ENCODE data around the gene MXRA8.
"Not testable (repeated sequence)": the region's sequence is repeated elsewhere in the genome, so short reads cannot be mapped to it uniquely, and the experiment has no call there.

MXRA8 gene

DNA sequence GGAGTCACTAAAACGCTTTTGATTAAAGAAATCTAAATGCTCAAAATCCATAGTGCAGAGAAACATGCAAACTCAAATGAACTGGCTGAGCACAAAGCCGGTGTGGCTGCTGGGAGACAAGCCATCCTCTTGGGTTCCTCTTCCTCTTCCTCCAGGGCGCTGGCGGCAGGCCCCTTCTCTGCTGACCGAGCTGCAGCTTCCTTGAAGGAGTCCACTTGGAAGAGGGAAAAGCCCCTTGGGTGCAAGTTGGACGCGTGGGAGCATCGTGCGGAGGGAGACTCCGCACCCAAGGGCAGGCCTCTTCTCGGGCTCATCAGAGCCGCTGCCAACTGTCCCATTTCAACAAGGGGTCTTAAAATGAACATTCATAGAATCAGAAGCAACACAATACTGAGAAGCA lies 32.9 kb upstream of the MXRA8 start:
- no peak for DNase-seq

DNA sequence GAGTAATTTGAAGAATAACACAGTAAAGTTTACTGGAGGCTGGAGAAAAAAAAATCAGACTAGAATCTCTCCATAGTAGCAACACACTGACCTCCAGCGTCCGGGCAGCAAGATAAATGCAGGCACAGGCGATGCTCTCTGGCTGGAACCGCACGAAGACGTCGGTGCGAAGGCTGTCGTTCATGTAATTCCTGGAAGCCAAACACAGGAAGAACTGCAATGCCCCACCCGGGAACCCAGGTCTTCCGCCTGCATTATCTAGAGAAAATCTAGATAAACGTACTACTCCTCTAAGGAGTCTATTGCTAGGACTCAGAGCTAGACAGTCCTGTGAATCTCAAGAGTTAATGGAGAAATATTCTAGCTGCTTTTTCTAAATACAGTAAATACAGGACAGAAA lies 32.3 kb upstream of the MXRA8 start:
- no peak for DNase-seq

DNA sequence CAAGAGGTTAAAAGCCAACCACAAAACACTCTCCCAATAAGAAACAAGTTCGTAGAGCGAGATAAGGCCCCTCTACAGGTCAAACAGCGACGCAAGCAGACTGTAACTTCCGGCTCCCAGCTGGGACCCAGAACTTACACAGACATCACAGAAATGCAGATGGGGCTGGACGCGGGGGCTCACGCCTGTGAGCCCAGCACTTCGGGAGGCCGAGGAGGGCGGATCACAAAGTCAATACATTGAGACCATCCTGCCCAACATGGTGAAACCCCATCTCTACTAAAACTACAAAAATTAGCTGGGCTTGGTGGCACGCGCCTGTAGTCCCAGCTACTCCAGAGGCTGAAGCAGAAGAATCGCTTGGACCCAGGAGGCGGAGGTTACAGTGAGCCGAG lies 29.7 kb upstream of the MXRA8 start:
- DNase-seq = no peak

DNA sequence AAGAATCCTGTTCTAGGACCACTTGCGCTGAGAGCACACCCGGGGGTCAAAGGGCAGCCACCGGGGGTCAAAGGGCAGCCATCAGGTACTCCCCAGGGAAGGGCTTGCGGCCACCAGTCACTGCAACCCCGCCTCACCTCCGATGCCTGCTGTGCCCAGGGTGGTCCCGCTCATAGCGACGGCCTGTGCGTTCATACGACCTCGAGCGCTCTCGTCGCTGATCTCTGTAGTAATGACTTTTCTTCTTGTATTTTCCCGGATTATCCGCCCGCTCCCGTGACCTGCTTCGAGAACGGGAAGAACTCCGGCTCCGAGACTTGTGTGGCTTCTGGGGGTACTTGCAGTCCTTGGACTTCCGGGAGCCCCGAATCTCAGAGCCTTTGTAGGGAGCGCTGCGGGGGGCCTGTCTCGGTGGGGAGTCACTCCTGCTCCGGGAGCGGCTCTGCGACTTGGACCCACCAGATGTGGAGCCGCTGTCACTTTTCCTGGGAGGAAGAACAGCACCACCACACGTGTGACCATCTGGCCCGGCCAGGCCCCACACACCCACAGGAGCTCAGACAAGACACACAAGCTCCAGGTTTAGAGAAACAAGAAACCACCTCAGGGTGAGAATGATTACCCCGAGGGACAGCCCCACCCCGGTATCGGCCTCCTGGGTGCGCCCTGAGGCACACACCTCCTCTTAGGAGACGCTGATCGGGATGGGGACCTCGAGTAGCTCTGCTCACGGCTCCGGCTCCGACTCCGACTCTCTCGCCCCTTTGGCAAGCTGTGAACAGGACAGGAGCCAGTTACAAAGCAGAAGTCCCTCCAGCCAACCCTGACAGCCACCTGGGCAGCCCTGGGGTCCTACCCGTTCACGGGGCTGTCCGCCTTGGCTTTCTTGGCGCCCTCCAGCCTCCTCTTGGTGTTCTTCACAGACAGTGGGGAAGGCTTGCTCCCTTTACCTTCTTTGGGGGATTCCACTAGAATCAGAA lies 29.0 kb upstream of the MXRA8 start:
- no peak for DNase-seq

DNA sequence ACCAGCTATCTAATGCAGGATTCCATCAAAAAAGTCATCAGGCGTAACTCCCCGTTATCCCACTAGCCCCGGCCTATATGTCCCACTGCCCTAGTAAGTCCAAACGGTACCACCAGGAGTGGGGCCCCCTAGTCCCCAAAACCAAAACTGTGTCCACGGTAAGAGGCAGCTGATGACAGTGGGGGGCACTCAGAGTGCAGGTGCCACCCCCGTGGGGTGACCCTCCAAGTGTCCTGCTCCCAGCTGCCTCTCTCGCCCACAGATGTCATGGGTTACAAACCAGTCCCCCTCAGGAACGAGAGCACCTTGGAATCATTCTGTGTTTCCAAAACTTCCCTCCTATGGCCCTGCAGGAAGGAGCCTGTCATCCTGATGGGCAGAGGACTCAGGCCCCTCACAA lies 27.6 kb upstream of the MXRA8 start:
- no peak for DNase-seq

DNA sequence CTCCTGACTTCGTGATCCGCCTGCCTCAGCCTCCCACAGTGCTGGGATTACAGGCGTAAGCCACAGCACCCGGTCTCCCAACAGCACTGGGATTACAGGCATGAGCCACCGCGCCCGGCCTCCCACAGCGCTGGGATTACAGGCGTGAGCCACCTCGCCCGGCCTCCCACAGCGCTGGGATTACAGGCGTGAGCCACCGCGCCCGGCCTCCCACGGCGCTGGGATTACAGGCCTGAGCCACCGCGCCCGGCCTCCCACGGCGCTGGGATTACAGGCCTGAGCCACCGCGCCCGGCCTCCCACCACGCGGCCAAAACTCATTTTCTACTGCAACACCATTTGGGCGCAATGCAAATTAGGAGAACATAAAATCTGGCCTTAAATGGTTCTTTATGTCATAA lies 27.0 kb upstream of the MXRA8 start:
- DNase-seq = not testable (repeated sequence)

DNA sequence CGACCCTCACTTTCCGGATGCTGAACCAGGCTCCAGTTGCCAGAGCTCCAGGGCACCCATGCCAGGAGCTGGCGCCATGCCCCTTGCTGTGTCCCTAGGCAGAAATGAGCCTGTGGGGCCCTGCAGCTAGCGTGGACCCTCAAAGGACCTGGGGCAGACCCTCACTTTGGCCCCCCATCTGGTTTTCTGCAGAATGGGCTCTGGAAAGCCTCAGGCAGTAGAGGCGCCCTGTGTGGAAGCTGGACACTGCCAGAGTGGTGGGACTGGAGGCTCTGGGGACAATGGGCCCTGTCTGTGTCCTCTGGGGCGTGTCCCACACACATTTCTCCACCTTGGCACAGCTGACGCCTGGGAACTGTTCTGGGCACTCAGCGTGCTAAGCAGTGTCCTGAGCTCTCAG lies 22.9 kb upstream of the MXRA8 start:
- DNase-seq = no peak

DNA sequence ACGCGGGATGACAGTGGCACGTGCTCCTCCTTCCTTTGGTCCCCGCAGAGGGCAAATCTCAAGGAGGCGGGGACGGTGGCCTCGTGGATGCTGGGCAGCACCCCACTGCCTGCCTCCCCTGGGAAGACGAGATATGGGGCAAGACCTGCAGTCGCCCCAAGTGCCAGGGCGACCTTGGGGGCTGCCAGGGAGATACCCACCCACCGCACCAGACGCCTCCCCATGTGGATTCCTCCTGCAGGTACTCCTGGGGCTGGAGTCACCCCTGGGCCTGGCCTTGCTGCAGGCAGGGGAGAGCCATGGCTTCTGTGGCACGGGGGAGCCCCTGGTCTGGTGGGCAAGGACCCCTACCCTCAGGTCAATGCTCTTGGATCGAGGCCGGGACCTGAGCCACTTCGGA lies 22.5 kb upstream of the MXRA8 start:
- DNase-seq = no peak

DNA sequence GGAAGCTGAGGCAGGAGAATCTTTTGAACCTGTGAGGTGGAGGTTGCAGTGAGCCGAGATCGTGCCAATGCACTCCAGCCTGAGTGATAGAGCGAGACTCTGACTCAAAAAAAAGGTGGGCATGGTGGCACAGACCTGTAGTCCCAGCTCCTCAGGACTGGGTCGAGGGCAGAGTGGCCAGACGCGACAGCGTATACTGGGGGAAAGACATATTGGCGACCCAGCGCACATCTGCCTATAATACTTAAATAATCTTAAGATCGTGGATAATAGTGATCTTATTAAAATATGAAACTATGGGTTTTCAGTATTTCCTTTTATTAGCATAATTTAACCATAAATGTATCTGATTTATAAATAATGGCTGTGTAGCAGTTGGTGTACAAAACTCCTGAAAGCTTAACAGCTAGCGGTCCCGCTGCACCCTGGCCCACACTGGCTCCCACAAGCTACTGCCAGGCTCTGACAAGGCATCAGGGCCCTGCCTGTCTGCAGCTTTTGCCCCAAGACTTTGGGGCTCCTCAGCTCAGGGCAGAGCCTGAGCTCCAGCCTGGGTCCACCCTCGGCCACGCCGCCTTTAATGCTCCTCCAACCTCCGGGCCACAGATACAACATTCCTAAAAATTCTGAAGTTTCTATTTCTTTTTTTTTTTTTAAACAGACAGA lies 19.3 kb upstream of the MXRA8 start:
- DNase-seq = no peak

DNA sequence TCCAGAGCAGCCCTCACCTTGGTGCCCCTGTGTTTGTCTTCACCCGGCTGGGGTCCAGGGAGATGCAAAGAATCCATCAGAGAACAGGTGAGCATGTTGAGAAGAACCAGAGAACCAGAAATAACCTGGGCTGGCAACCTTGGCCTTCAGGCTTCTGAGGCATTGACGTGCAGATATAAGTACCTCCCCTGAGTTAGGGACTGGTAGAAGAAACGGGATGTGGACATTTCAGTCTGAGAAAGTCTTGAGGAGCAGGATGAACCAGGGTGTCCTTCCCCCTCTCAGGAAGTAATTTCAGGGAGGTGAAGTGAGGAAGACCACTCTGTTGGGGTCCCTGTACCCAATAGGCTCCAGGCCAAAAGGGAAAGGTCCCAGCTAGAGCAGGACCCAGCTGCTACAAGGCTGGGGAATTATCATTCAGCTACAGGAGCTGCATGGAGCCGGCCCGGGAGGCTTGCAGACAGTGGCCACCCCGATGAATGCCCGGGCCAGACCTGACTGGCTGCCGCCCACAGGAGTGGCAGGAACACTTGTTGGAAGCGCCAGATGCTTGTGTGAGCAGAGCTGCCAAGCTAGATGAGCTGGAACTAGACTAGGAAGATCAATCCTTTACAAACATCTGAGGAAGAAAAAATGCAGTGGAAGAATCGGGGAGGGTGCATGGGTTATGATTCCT lies 18.3 kb upstream of the MXRA8 start:
- DNase-seq = no peak

- DNase-seq = peak; percentile 100
These were observed 16.7 kb upstream of the MXRA8 start, which contains the start of gene AURKAIP1 for GRCh38 chr1:1374929-1375662. TSS of gene AURKAIP1 (minus strand) at chr1:1375207. CDS start at chr1:1374756, 451 bp downstream.

GRCh38 chr1:1374589-1374928 lies 16.2 kb upstream of the MXRA8 start:
- DNase-seq = no peak

- DNase-seq = no peak
These were observed 15.6 kb upstream of the MXRA8 start for GRCh38 chr1:1373815-1374588.

GRCh38 chr1:1373051-1373814 lies 14.9 kb upstream of the MXRA8 start:
- DNase-seq = no peak

DNA sequence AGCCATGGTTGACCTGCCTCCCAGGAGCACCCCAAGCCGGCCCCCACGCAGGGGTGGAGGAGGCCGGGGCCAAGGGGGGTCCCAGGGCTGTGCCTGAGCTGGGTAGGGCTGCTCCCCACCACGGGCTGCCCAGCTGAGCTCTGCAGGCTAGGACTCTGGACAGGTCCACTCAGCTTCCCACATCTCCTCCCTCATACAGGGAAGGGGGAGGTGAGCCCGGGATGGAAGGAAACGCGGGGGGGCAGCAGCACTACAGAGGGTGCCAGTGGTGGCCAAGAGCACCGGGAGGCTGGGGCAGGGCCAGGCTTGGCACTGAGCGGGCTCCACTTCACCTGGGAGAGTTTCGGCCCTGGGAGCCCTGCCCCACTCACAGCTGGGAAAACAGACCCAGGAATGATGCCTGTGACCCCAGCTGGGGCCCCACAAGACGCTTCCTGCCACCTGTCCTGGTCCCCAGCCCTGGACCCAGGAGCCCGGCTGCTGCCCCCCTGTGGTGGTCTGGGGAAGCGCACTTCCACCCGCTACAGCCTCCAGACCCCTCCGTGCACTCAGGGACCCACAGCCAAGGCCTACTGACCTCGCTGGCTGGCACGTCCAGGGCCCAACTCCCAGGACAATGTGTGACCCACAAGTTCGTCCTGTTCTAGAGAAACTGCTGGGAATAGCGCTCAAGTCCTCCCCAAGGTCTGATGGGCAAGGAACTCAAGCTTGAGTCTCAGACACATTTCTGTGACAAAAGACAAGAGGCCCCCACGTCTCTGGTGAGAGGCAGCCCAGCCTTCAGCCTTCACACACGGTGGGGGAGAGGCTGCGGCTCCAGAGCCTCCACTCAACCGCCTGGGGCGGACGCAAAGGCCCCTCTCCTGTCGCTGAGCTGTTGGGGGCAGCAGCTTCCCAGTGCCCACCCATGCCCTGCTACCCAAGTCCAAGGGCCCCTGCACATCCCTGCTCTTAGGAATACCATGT lies 13.7 kb upstream of the MXRA8 start:
- peak; percentile 86 for DNase-seq

GRCh38 chr1:1371364-1371745 lies 13.0 kb upstream of the MXRA8 start:
- no peak for DNase-seq

- no peak for DNase-seq
These were observed 12.5 kb upstream of the MXRA8 start for GRCh38 chr1:1370771-1371300.

GRCh38 chr1:1370094-1370493 lies 11.7 kb upstream of the MXRA8 start:
- DNase-seq = not testable (repeated sequence)

- peak; percentile 58 for DNase-seq
These were observed 9.0 kb upstream of the MXRA8 start for GRCh38 chr1:1367315-1367714.

DNA sequence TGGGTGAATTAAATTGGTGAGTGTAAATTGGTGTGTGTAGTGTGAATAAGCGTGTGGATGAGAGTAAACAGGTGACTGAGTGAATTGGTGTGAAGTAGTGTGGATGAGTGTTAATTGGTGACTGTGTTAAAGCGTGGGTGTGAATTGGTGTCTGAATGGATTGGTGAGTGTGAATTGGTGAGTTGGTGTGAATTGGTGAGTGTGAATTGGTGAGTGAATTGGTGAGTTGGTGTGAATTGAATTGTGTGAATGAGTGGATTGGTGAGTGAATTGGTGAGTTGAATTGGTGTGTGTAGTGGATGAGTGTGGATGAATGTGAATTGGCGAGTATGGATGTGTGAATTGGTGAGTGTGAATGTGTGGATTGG lies 8.3 kb upstream of the MXRA8 start:
- DNase-seq = peak; percentile 71

Measured in eye (tissue), 1 donor.